ENCODE measurements around the gene CBX5.
"Not testable (repeated sequence)": the region's sequence is repeated elsewhere in the genome, so short reads cannot be mapped to it uniquely, and the experiment has no call there.

CBX5 gene

GRCh38 chr12:54265364-54265812 is 14.5 kb downstream of the CBX5 start:
- no peak for DNase-seq

DNA sequence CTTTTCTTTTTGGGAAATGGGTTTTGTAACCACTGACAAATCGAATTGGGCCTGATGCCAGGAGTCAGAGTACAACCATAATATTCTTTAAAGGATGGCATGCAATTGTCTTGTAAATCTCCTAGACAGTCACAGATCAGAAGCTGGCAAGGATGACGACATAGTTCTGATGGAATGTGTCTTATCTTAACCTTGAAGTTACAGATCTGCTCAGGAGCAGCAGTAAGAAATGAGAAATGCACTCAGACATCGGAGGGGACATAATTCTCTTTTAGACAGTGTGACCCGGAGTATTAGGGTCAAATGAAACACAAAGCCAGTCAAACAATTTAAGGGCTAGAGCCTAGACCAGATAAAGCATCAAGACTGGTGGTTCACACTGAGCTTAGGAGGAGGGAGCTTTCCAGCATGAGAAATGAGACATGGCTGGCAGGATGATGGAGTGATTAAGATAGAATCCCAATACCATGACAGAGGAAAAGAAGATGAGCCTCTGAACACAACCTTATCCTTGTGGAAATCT is 17.5 kb downstream of the CBX5 start:
- no peak for DNase-seq

GRCh38 chr12:54261815-54262402 is 18.0 kb downstream of the CBX5 start:
- no peak for DNase-seq

DNA sequence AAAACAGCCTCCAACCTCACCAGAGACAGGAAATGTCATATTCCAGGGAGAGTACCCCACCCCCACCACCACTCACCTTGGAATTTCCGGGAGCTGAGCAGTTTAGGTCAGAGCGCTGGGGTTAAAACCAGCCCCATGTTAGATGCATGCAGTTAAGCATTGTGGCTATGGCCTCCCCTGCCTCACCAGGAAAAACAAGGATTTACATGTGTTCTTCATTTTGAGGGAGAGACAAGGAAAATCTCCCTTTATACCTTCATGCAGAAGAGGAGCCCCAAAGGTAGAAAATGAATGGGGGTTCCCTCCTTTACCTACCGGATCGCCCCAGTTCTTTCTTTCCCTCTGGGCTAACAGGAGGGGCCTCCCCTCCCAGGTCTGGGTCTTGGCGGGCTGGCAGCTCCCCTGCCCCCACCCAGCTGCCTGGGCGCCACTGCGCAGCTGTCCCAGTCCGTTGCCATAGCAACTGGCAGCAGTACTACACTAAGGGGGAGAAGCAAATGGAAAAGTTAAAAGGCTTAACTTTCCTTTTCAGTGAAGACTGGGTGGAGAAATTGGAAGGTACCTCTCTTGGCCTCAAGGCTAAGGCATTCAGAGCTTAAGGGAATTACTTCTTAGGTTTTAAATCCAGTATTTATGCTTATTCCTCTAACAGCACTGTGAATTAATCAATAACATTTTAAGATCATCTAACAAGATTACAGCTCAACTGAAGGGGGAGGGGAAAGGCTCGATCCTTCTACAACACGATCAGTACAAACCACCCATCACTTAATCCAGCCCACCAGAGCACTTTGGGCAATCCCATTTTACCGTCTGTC is 20.5 kb downstream of the CBX5 start:
- DNase-seq: peak; percentile 48

- DNase-seq: no peak
These were observed 21.7 kb downstream of the CBX5 start for GRCh38 chr12:54258201-54258681.

DNA sequence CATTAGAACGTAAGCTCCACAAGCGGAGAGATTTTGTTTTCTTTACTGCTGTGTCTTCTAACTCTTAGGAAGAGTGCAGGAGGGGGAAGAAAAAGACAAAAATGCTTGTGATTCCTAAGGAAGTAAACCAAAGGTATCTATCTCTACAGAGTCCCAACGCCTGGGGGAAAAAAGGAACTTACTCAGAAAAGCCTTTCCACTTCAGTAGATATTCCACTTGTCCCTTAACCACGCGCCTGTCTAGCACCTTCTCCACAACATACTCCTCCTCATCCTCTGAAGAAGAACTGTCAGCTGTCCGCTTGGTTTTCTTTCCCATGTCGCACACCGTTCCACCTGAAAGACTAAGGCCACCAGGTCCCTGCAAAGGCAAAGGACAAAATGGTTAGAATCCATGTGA is 22.6 kb downstream of the CBX5 start:
- DNase-seq: no peak

GRCh38 chr12:54253240-54253639 is 26.7 kb downstream of the CBX5 start:
- DNase-seq: no peak

DNA sequence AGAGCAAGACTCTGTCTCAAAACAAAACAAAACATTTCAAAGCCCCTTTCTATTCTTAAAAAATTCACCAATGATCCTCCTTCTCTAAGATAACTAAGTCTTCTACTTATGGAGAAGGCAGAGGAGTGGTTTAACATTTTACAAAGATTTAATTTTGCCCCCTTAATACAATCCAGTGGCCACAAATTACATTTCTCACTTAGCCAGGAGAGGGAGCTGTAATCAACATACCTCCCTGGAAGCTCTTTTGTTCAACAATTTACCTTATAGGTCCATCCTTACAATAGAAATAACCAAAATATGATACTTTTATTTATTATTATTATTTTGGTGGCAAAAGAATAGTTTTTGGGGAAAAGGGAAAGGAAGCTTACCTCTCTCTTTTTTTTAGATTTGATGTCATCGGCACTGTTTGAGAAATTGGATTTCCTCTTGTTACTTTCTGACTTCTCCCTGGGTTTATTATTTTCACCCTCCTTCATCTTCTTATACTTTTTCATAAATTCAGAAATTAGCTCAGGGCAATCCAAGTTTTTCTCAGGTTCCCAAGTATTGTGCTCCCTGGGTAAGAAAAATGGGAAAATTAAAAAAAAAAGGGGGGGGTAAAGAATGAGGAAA is 28.1 kb downstream of the CBX5 start:
- no peak for DNase-seq

- no peak for DNase-seq
These were observed 30.4 kb downstream of the CBX5 start for GRCh38 chr12:54249489-54249888.

DNA sequence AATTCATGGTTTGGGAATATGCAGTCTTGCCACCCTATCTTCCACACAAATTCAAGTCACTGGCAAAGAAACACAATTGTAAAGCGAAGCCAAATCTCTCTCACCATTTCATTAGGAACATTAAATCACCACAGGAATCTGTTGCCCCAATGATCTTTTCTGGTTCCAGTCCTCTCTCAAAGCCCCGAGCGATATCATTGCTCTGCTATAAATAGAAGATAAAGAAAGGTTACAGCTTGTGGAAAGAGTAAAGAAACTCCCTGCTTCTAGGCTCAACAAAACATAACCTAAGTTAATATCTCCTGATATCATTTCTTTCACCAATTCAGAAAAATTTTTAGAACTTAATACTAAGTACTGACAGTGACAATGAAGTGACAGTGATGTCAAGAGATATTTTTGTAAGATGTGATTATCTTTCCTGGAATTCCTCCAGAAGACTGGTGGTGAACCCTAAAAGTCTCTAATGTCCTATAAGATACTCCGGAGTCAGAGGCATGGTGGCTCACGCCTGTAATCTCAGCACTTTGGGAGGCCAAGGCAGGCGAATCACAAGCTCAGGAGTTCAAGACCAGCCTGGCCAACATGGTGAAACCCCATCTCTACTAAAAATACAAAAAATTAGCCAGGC is 33.8 kb downstream of the CBX5 start:
- DNase-seq: no peak

GRCh38 chr12:54240971-54241588 is 38.8 kb downstream of the CBX5 start:
- no peak for DNase-seq

- DNase-seq: no peak
These were observed 39.8 kb downstream of the CBX5 start for GRCh38 chr12:54240129-54240528.

- DNase-seq: no peak
These were observed 40.3 kb downstream of the CBX5 start for GRCh38 chr12:54239620-54240019.

GRCh38 chr12:54238531-54238930 is 41.4 kb downstream of the CBX5 start:
- DNase-seq: no peak

- DNase-seq: no peak
These were observed 47.1 kb downstream of the CBX5 start for GRCh38 chr12:54232790-54233189.

DNA sequence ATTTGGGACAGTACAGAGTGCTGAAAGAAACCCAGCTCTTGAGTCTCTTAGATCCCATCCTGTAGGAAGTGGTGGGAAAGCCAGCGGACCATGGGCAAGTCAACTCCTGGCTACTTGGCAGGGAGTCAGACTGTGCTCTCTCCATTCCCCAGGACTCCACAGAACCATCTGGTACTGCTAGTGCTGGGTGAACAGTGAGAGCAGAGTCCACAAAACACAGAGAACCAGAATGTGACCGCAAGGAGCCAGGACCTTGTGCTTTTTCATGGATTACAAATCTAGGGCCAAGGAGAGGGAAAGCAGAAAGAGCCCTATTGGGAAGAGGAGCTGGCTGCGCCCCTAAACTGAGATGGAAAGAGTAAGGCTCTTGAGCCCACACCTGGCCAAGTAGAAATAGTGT is 48.7 kb downstream of the CBX5 start:
- not testable (repeated sequence) for DNase-seq

- no peak for DNase-seq
These were observed 49.4 kb downstream of the CBX5 start for GRCh38 chr12:54230555-54230954.

- DNase-seq: no peak
These were observed 50.2 kb downstream of the CBX5 start for GRCh38 chr12:54229624-54230212.

DNA sequence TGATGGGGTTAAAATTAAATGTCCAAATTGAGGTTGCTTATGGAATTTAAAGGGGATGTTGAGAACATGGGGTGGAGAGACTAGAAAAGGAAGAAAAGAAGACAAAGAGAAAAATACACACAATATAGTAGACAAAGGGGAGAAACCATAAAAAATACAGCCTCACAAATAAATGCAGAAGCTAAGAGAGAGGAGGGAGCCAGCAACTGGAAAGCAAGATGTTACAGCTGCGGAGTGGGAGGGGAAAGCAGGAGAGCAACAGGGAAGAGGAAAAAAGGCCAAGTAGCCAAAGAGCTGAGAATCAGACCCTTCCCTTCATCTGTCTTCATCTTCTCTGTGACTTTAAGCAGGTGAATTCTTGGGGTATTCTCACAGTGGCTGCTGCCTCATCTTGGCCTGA is 51.5 kb downstream of the CBX5 start:
- DNase-seq: no peak

- DNase-seq: not testable (repeated sequence)
These were observed 52.0 kb downstream of the CBX5 start for GRCh38 chr12:54227927-54228326.

DNA sequence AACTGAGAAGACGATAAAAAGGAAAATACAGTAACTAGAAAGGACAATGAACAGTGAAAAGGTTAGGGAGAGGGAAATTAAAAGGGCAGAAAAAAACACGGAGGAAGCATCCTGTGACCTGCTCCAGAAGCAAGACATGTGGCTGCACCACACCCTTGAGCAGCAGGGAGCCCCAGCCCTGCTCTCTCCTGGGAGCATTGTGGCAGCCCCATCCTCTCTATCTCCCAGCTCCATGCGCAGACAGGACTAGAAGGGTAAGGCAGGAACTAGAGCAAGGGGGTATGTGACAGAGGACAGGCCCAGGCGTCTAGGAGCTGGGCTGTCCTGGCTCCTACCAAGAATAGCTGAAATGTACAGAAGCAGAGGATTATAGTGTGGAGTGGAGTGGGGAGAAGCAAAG is 52.5 kb downstream of the CBX5 start:
- no peak for DNase-seq

GRCh38 chr12:54225666-54226065 is 54.3 kb downstream of the CBX5 start:
- no peak for DNase-seq
